ENCODE results near the gene SERPINI1.

The SERPINI1 gene

DNA sequence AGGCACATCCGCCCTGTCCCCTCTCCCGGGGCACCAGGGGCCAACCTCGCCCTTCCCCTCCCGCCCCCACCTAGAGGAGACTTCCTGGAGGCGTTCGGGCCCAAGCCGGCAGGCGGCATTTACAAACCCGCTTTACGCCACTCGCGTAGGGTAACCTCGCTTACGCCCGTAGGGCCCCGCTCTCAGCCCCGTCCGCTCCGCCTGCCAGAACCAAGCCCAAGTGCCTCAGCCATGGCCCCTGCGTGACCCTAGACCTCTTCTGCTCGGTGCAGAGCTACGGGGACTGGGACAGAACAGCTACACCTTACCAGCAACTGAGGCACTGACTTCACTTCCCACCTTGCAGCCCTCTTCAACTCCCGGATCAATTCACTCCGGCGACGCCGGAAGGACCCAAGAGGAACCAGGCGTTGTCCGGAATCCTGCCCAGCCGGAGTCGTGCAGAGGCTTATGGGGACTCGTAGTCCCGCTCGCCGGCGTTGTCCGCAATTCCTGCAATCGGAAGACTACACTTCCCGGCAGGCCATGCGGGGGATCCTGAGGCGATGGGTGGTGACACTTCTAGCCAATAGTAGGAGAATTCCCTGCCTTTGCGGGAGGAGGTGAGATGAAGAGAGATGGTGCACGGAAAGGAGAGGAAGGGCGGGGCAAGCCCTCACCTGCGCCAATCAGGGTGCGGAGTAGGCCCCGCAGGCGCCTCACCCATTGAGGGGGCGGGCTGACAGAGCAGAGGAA, 856 bp upstream of the SERPINI1 start, which contains the start of gene PDCD10:
Gene PDCD10, minus strand, starts transcription at position 395 of the 735 bp plus-strand sequence. CDS start 14,735 bp downstream, outside the sequence.
- Histone ChIP-seq H3K9me3 (ENCODE audit: insufficient read depth, low read length) (no peaks in the 10 kb centered on the region), H3K4me1 (ENCODE audit: insufficient read depth, insufficient read length) (no peaks in the 10 kb centered on the region)
- no peak for TF ChIP-seq YY1 (IDR thresholded peaks at IDR 0.05; ENCODE audit: insufficient read depth, insufficient read length)
- no peak for TF ChIP-seq ZNF274 (IDR thresholded peaks at IDR 0.05; ENCODE audit: low read depth, low read length)
- no peak for TF ChIP-seq SUZ12 (IDR thresholded peaks at IDR 0.05; ENCODE audit: extremely low read depth, insufficient read depth, insufficient read length)

DNA sequence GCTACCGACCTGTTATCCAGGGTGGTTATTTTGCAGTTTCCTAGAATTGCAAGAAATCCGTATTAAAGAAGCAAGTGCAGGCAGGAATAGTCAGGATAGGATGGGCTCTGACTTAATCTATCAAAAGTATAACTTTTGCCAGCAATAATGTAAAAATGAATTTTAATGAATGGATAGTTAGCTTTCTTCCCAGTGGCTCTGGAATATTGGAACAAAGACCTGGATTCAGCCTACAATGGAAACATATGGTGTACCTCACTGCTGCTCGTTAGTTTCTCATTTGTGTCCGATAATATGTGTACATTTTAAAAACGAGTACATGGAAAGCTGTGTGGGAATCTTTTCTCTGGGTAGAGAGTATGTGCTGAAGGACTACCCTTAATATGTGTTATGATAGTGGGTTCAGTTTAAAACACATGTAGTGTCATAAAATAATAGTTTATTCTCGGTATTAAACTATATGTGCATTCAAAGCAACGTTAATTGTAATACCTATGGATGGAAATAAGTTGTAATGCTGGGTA, 805 bp downstream of the SERPINI1 start:
- Histone ChIP-seq H3K27me3 (ENCODE audit: insufficient read depth, insufficient read length) (peaks cover 5% of the 10 kb centered on the region), H3K4me3 (ENCODE audit: insufficient read length, low read depth) (peak overlapping the region; percentile 82), H3K36me3 (ENCODE audit: insufficient read depth, insufficient read length, low read length) (peaks cover 12% of the 10 kb centered on the region), H3K9me3 (ENCODE audit: insufficient read depth, low read length) (no peaks in the 10 kb centered on the region), H3K4me1 (ENCODE audit: insufficient read depth, insufficient read length) (no peaks in the 10 kb centered on the region), H3K9ac (ENCODE audit: insufficient read length, low read depth) (peak overlapping the region; percentile 79)
- TF ChIP-seq ZNF274 (IDR thresholded peaks at IDR 0.05; ENCODE audit: low read depth, low read length) = no peak
- no peak for TF ChIP-seq SUZ12 (IDR thresholded peaks at IDR 0.05; ENCODE audit: extremely low read depth, insufficient read depth, insufficient read length)
- no peak for DNase-seq (ENCODE audit: low read depth, low spot score)

More for the DNA sequence above, 856 bp upstream of the SERPINI1 start, which contains the start of gene PDCD10:
- peaks cover 5% of the 10 kb centered on the region for H3K27me3 ChIP-seq (ENCODE audit: insufficient read depth, insufficient read length)
- DNase-seq (ENCODE audit: low read depth, low spot score) = peak; percentile 98
- H3K9ac ChIP-seq (ENCODE audit: insufficient read length, low read depth) = peak within 1 kb of the TSS; percentile 98
- H3K4me3 ChIP-seq (ENCODE audit: insufficient read length, low read depth) = peak within 1 kb of the TSS; percentile 93
- H3K36me3 ChIP-seq (ENCODE audit: insufficient read depth, insufficient read length, low read length) = peaks cover 12% of the 10 kb centered on the region

DNA sequence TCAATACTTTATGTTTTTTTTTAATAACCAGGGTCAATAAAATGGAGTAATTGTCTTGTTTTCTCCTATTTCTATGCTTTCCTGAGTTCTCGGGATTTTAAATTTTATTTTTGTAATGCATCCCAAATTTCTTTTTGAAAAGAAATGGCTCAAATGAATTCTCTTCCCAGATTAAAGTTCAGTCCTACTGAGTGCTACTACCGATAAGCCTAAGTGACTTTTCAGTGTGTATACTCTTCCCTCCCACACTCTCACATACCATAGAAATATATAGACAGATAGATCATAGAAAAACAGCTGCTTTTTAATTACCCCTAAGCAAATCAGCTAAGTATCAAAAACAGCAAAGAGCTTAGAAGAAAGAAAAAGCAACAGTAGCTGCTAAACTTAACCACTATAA, 1.5 kb downstream of the SERPINI1 start:
- no peak overlapping the region for H3K4me3 ChIP-seq (ENCODE audit: insufficient read length, low read depth)
- TF ChIP-seq YY1 (IDR thresholded peaks at IDR 0.05; ENCODE audit: insufficient read depth, insufficient read length) = no peak
- no peak for TF ChIP-seq ZNF274 (IDR thresholded peaks at IDR 0.05; ENCODE audit: low read depth, low read length)
- no peak for TF ChIP-seq SUZ12 (IDR thresholded peaks at IDR 0.05; ENCODE audit: extremely low read depth, insufficient read depth, insufficient read length)
- no peak for DNase-seq (ENCODE audit: low read depth, low spot score)
- peaks cover 7% of the 10 kb centered on the region for H3K36me3 ChIP-seq (ENCODE audit: insufficient read depth, insufficient read length, low read length)
- no peaks in the 10 kb centered on the region for H3K4me1 ChIP-seq (ENCODE audit: insufficient read depth, insufficient read length)
- H3K9ac ChIP-seq (ENCODE audit: insufficient read length, low read depth) = no peak overlapping the region
- H3K9me3 ChIP-seq (ENCODE audit: insufficient read depth, low read length) = no peaks in the 10 kb centered on the region
- peaks cover 5% of the 10 kb centered on the region for H3K27me3 ChIP-seq (ENCODE audit: insufficient read depth, insufficient read length)

DNA sequence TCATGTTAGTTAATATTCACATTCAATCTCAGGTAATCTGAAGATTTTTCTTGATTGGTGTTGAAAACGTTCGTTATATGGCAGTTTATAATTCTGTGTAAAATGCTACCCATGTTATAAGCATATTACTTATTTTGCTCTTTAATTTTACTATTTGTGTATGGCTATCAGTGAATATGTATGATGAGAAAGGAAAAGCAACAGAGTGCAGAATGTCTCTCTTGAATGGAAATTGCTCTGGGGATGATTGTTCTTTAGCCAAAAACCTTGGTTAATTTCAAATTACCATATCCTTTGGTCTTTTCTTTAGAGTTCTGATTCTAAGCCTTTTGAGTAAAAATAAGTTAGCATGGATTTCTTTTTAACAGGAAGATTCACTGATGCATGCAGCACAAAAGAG, 2.5 kb downstream of the SERPINI1 start:
- peaks cover 5% of the 10 kb centered on the region for H3K27me3 ChIP-seq (ENCODE audit: insufficient read depth, insufficient read length)
- DNase-seq (ENCODE audit: low read depth, low spot score) = no peak
- TF ChIP-seq SUZ12 (IDR thresholded peaks at IDR 0.05; ENCODE audit: extremely low read depth, insufficient read depth, insufficient read length) (no peak), ZNF274 (IDR thresholded peaks at IDR 0.05; ENCODE audit: low read depth, low read length) (no peak), YY1 (IDR thresholded peaks at IDR 0.05; ENCODE audit: insufficient read depth, insufficient read length) (no peak)
- H3K9me3 ChIP-seq (ENCODE audit: insufficient read depth, low read length) = no peaks in the 10 kb centered on the region
- H3K4me1 ChIP-seq (ENCODE audit: insufficient read depth, insufficient read length) = no peaks in the 10 kb centered on the region
- peaks cover 2% of the 10 kb centered on the region for H3K36me3 ChIP-seq (ENCODE audit: insufficient read depth, insufficient read length, low read length)
- no peak overlapping the region for H3K4me3 ChIP-seq (ENCODE audit: insufficient read length, low read depth)
- H3K9ac ChIP-seq (ENCODE audit: insufficient read length, low read depth) = no peak overlapping the region

DNA sequence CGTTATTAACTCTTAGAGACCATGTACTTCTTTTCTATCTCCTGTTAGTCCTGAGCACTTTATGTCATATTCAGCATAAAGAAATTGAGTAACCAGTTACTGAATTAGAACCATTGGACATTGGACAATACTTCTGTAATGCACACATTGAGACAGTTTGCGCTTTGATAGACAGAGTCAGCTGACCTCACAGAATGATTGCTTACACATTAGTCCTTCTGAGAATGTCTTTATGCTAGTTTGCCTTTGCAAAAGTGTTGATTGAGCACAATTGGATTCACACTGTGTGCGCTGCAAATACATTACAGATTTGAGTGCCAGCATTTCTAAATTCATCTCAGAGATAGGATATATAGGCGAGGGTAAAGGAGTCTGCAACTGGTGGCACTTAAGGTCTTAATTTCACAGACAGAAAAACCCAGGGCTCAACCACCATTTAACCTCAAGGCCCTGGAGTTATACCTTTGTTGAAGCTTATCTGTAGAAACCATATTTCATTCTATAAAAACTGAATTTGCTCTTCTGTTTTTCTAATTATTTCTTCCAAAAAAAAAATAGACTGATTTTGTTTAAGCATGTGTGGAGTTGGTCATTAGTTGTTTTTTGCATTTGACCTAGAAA, 3.8 kb downstream of the SERPINI1 start:
- TF ChIP-seq ZNF274 (IDR thresholded peaks at IDR 0.05; ENCODE audit: low read depth, low read length) (no peak), SUZ12 (IDR thresholded peaks at IDR 0.05; ENCODE audit: extremely low read depth, insufficient read depth, insufficient read length) (no peak), YY1 (IDR thresholded peaks at IDR 0.05; ENCODE audit: insufficient read depth, insufficient read length) (no peak)
- Histone ChIP-seq H3K9me3 (ENCODE audit: insufficient read depth, low read length) (no peaks in the 10 kb centered on the region), H3K36me3 (ENCODE audit: insufficient read depth, insufficient read length, low read length) (no peaks in the 10 kb centered on the region), H3K9ac (ENCODE audit: insufficient read length, low read depth) (no peak overlapping the region), H3K4me3 (ENCODE audit: insufficient read length, low read depth) (no peak overlapping the region), H3K4me1 (ENCODE audit: insufficient read depth, insufficient read length) (no peaks in the 10 kb centered on the region), H3K27me3 (ENCODE audit: insufficient read depth, insufficient read length) (peaks cover 5% of the 10 kb centered on the region)
- no peak for DNase-seq (ENCODE audit: low read depth, low spot score)

DNA sequence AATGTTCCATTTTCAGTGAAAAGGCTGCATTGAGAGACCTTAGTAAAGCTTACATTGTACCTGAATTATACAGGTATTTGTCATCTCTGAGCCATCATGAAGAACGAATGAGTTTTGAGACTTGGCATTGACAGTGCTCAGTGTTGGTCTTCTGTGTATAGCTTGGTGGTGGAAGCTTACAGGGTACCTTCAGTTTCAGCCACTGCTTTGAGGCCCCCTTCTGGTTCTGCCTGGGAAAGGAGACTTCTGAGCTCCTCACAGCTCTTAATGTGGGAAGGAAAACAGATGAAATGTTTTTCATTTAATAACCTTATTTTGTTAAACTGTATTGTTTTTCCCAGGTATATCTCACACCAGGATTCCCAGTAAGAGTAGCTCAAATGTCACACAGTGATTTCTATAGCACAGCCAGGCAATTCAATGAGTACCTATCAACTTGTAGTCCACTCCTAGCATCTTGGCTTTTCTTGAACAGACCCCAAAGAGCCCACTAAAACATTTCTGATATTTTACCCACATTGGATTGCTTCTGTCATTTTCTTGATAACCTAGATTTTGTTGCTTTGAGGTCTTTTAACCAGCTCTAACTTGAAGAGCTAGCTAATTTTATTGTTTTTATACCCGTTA, 5.6 kb downstream of the SERPINI1 start:
- Histone ChIP-seq H3K27me3 (ENCODE audit: insufficient read depth, insufficient read length) (peaks cover 5% of the 10 kb centered on the region), H3K9me3 (ENCODE audit: insufficient read depth, low read length) (no peaks in the 10 kb centered on the region), H3K4me1 (ENCODE audit: insufficient read depth, insufficient read length) (no peaks in the 10 kb centered on the region), H3K4me3 (ENCODE audit: insufficient read length, low read depth) (no peak overlapping the region), H3K36me3 (ENCODE audit: insufficient read depth, insufficient read length, low read length) (no peaks in the 10 kb centered on the region), H3K9ac (ENCODE audit: insufficient read length, low read depth) (no peak overlapping the region)
- no peak for DNase-seq (ENCODE audit: low read depth, low spot score)
- no peak for TF ChIP-seq YY1 (IDR thresholded peaks at IDR 0.05; ENCODE audit: insufficient read depth, insufficient read length)
- TF ChIP-seq ZNF274 (IDR thresholded peaks at IDR 0.05; ENCODE audit: low read depth, low read length) = no peak
- TF ChIP-seq SUZ12 (IDR thresholded peaks at IDR 0.05; ENCODE audit: extremely low read depth, insufficient read depth, insufficient read length) = no peak

DNA sequence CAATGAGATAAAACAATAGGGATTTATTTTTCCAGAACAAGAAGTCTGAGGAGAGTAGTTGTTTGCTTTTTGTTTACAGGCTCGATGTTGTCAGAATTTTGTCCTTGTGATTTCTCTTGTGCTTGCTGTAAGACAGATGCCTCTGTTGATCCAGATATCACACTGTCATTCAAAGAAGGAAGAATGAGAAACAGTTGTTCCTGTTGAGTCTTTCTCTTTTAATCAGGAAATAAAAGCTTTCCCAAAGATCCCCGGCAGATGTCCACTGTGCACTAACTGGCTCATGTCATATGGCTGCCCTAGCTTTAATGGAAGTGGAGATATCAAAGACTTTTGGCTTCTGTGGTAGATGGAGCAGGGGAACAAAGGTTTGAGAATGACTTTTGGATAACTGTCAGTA, 6.8 kb downstream of the SERPINI1 start:
- no peaks in the 10 kb centered on the region for H3K36me3 ChIP-seq (ENCODE audit: insufficient read depth, insufficient read length, low read length)
- no peak for TF ChIP-seq SUZ12 (IDR thresholded peaks at IDR 0.05; ENCODE audit: extremely low read depth, insufficient read depth, insufficient read length)
- TF ChIP-seq YY1 (IDR thresholded peaks at IDR 0.05; ENCODE audit: insufficient read depth, insufficient read length) = no peak
- TF ChIP-seq ZNF274 (IDR thresholded peaks at IDR 0.05; ENCODE audit: low read depth, low read length) = no peak
- no peaks in the 10 kb centered on the region for H3K4me1 ChIP-seq (ENCODE audit: insufficient read depth, insufficient read length)
- no peak for DNase-seq (ENCODE audit: low read depth, low spot score)
- H3K9ac ChIP-seq (ENCODE audit: insufficient read length, low read depth) = no peak overlapping the region
- no peak overlapping the region for H3K4me3 ChIP-seq (ENCODE audit: insufficient read length, low read depth)
- H3K27me3 ChIP-seq (ENCODE audit: insufficient read depth, insufficient read length) = no peaks in the 10 kb centered on the region
- no peaks in the 10 kb centered on the region for H3K9me3 ChIP-seq (ENCODE audit: insufficient read depth, low read length)
